HG02623 (cell line): ENCODE data around the gene KRT1.

ENCODE experiments used
- ATAC-seq: cut with Tn5 transposase; IDR thresholded peaks from one replicate; pipeline ENCODE4 v1.9.1; 2021; ENCODE audit warnings: moderate library complexity; ENCODE audit not compliant: unreplicated experiment

The KRT1 gene

DNA sequence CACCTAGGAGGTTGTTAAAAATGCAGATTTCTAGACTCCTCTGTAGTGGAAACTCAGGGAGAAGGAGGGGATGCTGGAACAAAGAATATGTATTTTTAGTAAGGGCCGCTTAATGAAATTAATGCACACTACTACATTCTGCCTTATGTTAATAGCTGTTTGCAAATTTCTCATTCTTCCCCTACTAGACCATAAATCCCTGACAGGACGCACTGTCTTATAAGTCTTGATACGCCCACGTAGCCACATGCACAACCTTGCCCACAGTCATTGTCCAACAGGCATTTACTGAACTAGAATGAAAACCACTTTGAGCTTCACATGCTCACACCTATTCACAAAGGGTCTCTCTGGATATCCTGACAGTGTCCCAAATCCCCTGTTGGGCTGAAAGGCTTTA lies 38.7 kb downstream of the KRT1 start:
- ATAC-seq = no peak

DNA sequence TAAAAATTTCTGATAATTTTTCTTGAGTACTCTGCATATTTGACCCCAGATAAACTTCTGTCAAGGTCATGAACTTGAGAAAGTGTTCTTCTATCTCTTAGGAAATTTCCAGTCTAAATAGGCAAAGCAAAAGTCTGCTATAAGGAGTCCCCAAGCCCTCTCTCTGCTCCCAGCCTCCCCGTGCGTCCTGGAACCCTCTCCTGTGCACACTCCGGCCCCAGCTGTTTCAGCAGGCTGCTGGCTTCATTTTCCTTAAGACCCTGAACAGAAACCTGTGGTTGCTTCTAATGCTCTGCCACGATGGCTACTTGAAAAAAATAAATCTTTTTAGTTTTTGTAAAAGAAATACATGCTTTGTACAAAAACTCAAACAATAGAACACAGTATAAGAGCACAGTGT lies 42.9 kb downstream of the KRT1 start:
- no peak for ATAC-seq

- no peak for ATAC-seq
Observed at GRCh38 chr12:52636592-52637258, 43.5 kb downstream of the KRT1 start.

DNA sequence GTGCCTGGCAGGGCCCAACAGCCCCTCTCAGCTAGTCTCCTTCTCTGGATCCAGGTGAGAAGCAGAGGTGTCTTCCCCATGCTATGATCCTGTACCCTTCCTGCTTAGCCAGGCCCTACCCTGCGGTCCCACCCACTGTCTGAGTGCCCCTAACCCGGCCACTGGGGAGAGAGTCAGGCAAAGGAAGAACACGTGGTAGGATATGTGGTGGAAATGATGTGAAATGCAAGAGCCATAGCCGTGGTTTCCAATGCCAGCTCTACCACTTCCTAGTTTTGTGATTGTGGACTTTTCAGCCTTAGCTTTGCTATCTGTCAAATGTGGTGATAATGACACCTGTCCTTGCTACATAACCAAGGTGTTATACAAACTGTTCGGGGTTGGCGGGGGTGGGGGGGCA lies 44.0 kb downstream of the KRT1 start:
- ATAC-seq = no peak

DNA sequence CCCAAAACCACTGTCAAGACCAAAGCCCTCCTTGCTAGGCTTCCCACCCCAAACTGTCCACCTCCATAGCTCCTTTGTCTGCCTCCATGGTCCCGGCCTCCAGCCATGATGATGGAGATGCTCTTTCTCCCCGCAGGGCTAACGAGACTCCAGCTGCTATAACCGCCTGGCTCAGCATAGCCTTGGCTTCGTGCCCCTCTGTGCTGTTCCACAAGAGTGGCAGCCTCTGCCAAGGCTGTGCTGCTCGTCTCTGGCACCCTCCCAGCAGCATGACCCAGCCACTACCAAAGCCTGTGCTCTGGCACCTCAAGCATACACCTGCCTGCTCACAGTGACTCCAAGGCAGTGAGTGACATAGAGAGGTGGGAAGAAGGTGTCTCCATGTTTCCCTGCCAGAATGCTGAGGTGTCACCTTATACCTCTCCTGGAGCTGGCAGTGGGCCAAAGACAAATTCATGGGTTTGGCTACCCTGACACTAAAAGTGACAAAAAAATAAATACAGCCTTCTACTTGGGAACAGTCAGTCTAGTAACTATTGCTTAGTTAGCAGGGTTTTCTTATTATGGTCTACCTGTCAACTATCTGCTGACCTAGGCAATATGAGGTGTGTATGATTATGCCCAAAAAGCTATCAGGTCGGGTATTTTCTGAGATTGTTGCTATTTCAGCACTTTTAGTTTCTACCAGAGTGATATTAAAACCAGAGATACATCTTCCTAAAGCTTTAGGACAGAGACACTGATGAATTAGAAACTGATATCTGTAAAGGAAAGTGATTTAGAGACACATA lies 45.7 kb downstream of the KRT1 start:
- no peak for ATAC-seq

DNA sequence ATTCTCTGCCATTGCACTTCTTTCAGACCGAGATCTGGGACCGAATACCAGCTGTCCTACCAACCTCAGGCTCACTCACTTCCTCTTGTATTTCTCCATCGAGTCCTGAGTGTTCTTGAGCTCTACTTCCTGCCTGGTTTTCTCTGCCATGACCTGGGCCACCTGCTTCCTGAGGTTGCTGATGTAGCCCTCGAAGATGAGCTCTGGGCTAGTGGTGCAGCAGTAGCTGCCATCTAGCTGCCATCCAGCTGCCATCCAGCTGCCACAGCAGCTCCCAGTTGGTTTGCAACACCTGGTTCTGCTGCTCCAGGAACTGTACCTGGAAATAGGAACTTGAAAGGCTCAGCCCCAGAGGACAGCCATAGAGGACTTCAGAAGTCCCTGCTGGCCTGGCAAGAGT lies 46.8 kb downstream of the KRT1 start:
- ATAC-seq = no peak

- no peak for ATAC-seq
Observed at GRCh38 chr12:52632656-52633055, 47.6 kb downstream of the KRT1 start.

GRCh38 chr12:52631676-52632459 lies 48.3 kb downstream of the KRT1 start:
- no peak for ATAC-seq

DNA sequence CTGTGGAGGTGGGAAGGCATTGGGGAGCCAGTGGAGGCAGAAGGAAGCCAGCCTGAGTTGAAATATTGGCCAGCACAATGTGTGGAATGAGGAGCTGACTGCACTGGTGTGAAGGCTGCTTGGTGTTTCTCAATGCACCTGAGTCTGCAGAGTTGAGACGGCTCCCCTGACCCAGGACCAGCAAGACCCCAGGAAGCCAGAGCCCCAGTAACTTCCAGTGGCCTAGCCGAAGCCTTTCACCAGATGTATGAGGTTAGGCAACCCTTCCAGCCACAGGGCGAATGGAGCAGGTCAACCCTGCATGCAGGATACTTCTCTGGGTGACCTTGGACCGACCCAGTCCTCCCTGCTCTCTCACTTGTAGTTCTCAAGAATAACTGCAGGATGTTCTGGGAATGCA lies 48.9 kb downstream of the KRT1 start:
- no peak for ATAC-seq

DNA sequence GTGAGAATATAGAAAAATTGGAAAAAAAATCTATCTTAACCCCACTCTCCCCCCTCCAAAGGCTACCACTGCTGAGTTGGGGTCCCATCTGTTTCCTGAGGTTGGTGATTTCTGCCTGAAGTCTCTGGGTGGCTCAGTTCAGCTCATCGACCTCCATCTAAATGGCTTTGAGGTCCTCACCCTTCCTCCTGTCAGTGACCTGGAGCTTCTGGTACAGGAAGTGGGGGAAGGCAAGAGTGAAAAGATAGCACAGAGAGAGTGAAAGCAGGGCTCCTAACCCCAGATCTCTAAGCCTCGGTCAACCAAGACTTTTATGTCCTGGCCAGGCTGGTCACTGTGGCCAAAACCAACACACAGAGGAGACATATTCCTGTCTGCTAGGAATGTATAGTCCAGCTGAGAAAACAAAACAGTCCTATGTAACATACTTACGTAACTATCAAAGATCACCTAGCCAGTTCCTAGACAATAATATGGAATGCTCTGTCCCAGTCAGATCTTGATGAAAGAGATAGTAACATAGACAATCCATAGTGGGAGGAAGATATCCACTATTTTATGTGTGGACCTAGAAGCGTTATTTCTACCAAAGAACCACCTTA lies 49.5 kb downstream of the KRT1 start:
- no peak for ATAC-seq

DNA sequence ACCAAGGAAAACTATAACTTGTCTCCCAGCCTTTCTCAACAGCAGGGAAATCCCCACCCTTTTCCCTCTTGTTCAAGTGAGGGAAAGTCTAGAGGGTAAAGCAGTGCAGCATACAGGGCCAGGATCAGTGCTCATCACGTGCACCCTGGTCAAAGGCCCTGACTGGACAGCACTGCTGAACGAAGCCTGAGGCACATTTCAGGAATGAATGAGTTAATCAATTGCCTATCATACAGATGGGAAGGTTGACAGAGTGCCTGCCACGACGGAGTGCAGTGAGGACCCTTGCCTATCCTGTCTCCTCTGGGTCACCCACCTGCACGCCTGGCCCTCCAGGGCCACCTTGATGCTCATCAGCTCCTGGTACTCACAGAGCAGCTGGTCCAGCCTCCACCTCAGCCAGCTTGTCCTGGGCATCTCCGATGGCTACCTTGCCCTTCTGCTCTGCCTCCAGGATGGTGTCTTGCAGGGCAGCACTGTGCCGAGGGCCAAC lies 50.2 kb downstream of the KRT1 start:
- ATAC-seq = no peak

DNA sequence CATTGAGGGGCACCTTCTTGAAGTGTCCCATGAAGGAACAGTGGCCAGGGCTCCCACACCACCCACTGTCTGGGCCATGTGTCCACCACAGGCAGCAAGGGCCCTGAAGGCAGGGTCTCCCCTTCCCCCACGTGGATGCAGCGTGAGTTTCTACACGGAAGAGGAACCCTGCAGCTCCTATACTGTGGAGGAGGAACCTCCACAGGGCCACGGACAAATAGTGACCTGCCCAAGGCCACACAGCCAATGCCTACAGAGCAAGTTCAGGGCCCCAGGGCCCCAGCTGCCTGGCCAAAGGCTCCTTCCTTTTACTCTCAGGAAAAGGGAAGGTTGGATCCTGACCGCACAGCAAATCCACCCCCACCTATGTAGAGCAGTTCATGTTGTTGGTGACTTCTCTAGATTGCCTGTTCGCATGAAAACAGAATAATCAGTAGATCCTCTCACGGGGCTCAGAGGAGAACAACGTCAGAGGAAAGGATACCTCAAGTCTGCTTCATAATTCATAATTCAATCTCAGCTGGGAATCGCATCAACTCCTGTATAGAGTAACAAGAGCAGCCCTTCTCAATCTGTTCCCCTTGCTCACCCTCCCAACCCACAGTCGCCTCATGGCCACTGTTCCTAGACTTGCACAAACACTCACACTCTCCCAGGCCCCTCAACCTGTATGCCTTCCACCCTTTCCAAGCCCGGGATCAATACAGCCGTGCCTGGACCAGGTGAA lies 50.8 kb downstream of the KRT1 start:
- ATAC-seq = no peak

DNA sequence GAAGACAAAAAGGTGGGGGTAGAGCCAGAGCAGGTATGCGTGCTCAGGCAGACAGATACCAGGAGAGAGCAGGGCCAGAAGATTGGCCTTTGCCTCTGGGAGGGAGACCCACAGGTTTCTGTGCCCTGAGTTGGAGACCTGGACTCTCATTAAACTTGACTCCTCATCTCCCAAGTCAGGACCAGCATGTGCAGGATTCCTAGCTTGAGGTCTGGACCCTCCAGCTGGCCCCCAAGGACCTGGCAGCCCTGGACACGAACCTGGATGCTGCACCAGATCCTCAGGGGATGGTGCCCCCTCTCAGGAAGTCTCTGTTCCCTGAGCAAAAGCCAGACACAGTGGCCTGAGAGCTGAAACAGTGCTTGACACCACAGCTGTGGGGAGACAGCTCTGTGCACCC lies 51.4 kb downstream of the KRT1 start:
- no peak for ATAC-seq

DNA sequence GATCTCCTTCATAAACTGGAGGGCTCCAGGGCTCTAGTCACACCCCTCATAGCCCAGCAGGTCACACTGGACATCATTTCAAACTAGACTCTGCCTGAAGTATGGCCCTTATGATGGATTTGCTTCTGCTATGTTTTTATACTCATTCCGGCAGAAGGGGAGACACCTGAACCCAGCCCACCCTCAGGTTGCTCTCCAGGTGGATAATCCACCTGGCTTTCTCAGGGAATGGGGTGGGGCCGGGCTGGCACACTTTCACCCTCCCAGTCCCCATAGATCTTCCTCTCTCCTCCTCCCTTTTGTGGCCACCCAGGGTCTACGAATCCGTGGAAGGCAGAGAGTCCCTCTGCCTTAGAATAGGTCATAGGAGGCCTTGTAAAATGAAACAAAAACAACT lies 52.1 kb downstream of the KRT1 start:
- ATAC-seq = no peak

- no peak for ATAC-seq
Observed at GRCh38 chr12:52627395-52628110, 52.7 kb downstream of the KRT1 start.
